ENCODE measurements around the gene USO1. TPM values are rescaled to one million over a fixed set of nuclear protein-coding genes. Genes with fewer than 3 reads are reported as not detected.
"Not testable (repeated sequence)": the region's sequence is repeated elsewhere in the genome, so short reads cannot be mapped to it uniquely, and the experiment has no call there.

The USO1 gene
- total and polyA plus RNA-seq, 2 of the 13 experiments (the other 11 are each of a cell fraction or from before 2014, with no cell fraction given): 52.2 to 87.7 TPM

DNA sequence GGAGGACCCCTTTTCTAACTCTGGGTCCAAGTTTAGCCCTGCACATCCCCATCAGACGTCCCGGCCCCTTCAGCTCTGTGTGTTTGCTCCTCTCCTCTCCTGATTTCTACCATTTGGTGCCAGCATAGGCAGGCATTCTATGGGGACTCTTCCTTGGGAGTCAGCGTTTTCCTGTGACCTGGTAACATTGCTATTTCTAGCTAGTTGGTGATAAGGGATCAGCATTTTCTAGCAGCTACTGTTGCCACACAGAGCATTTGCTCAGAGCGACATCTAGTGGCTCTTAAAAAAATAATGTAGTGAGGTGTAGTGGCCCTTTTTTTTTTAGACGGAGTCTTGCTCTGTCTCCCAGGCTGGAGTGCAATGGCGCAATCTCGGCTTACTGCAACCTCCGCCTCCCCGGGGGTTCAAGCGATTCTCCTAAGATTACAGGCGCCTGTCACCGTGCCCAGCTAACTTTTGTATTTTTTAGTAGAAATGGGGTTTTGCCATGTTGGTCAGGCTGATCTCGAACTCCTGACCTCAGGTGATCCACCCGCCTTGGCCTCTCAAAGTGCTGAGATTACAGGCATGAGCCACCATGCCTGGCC lies 123.9 kb downstream of the USO1 start:
- H3K27ac ChIP-seq (ENCODE audit: extremely low read length, insufficient read depth, low read length); TF ChIP-seq GABPA (IDR thresholded peaks at IDR 0.05; ENCODE audit: low read depth, low read length): not testable (repeated sequence)
- intact Hi-C loops (cut with micrococcal nuclease; ENCODE audit: unreplicated experiment): loop anchor here (1.0 to 5.0 kb wide), 2 partner anchors 126 to 194 kb away; partner anchors contain the start of gene USO1
- TF ChIP-seq MAFF (IDR thresholded peaks at IDR 0.05; ENCODE audit: low read depth, low read length) (peak; percentile 73), RAD21 (CRISPR knock-in tag; IDR thresholded peaks at IDR 0.05) (peak; percentile 27; the same call in 1 of the 2 replicates), PITX1 (CRISPR knock-in tag; IDR thresholded peaks at IDR 0.05) (peak; percentile 41; the same call in 1 of the 2 replicates), CEBPG (CRISPR knock-in tag; IDR thresholded peaks at IDR 0.05) (peak; percentile 54; the same call in 1 of the 2 replicates), ZNF792 (CRISPR knock-in tag; IDR thresholded peaks at IDR 0.05) (0 out of 2 replicates have a peak, but pooled peaks have one; percentile 31), GABPA (CRISPR knock-in tag; IDR thresholded peaks at IDR 0.05; ENCODE audit: low read depth) (peak; percentile 26; the same call in 1 of the 2 replicates), TARDBP (CRISPR knock-in tag; IDR thresholded peaks at IDR 0.05) (peak; percentile 23; the same call in 1 of the 2 replicates), ZNF441 (CRISPR knock-in tag; IDR thresholded peaks at IDR 0.05; ENCODE audit: borderline replicate concordance) (peak; percentile 99), SMC3 (IDR thresholded peaks at IDR 0.05; ENCODE audit: low read length) (peak; percentile 64), TEAD3 (CRISPR knock-in tag; optimal IDR thresholded peaks at IDR 0.05; ENCODE audit: borderline replicate concordance) (peak; percentile 8), ZNF264 (CRISPR knock-in tag; IDR thresholded peaks at IDR 0.05) (0 out of 2 replicates have a peak, but pooled peaks have one; percentile 26), GATAD2A (CRISPR knock-in tag; IDR thresholded peaks at IDR 0.05) (peak; percentile 45)
- TF ChIP-seq, protein P1, sequence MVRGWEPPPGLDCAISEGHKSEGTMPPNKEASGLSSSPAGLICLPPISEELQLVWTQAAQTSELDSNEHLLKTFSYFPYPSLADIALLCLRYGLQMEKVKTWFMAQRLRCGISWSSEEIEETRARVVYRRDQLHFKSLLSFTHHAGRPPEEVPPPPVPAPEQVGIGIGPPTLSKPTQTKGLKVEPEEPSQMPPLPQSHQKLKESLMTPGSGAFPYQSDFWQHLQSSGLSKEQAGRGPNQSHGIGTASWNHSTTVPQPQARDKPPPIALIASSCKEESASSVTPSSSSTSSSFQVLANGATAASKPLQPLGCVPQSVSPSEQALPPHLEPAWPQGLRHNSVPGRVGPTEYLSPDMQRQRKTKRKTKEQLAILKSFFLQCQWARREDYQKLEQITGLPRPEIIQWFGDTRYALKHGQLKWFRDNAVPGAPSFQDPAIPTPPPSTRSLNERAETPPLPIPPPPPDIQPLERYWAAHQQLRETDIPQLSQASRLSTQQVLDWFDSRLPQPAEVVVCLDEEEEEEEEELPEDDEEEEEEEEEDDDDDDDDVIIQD (CRISPR knock-in tag; IDR thresholded peaks at IDR 0.05; ENCODE audit: low read depth): 0 out of 2 replicates have a peak, but pooled peaks have one; percentile 13
- TF ChIP-seq, protein P2, sequence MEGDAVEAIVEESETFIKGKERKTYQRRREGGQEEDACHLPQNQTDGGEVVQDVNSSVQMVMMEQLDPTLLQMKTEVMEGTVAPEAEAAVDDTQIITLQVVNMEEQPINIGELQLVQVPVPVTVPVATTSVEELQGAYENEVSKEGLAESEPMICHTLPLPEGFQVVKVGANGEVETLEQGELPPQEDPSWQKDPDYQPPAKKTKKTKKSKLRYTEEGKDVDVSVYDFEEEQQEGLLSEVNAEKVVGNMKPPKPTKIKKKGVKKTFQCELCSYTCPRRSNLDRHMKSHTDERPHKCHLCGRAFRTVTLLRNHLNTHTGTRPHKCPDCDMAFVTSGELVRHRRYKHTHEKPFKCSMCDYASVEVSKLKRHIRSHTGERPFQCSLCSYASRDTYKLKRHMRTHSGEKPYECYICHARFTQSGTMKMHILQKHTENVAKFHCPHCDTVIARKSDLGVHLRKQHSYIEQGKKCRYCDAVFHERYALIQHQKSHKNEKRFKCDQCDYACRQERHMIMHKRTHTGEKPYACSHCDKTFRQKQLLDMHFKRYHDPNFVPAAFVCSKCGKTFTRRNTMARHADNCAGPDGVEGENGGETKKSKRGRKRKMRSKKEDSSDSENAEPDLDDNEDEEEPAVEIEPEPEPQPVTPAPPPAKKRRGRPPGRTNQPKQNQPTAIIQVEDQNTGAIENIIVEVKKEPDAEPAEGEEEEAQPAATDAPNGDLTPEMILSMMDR (CRISPR knock-in tag; IDR thresholded peaks at IDR 0.05): peak; percentile 85
- TF ChIP-seq, protein P3, sequence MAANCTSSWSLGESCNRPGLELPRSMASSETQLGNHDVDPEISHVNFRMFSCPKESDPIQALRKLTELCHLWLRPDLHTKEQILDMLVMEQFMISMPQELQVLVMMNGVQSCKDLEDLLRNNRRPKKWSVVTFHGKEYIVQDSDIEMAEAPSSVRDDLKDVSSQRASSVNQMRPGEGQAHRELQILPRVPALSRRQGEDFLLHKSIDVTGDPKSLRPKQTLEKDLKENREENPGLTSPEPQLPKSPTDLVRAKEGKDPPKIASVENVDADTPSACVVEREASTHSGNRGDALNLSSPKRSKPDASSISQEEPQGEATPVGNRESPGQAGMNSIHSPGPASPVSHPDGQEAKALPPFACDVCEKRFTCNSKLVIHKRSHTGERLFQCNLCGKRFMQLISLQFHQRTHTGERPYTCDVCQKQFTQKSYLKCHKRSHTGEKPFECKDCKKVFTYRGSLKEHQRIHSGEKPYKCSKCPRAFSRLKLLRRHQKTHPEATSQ (CRISPR knock-in tag; IDR thresholded peaks at IDR 0.05; ENCODE audit: borderline replicate concordance): 0 out of 2 replicates have a peak, but pooled peaks have one; percentile 40
- TF ChIP-seq, protein P4, sequence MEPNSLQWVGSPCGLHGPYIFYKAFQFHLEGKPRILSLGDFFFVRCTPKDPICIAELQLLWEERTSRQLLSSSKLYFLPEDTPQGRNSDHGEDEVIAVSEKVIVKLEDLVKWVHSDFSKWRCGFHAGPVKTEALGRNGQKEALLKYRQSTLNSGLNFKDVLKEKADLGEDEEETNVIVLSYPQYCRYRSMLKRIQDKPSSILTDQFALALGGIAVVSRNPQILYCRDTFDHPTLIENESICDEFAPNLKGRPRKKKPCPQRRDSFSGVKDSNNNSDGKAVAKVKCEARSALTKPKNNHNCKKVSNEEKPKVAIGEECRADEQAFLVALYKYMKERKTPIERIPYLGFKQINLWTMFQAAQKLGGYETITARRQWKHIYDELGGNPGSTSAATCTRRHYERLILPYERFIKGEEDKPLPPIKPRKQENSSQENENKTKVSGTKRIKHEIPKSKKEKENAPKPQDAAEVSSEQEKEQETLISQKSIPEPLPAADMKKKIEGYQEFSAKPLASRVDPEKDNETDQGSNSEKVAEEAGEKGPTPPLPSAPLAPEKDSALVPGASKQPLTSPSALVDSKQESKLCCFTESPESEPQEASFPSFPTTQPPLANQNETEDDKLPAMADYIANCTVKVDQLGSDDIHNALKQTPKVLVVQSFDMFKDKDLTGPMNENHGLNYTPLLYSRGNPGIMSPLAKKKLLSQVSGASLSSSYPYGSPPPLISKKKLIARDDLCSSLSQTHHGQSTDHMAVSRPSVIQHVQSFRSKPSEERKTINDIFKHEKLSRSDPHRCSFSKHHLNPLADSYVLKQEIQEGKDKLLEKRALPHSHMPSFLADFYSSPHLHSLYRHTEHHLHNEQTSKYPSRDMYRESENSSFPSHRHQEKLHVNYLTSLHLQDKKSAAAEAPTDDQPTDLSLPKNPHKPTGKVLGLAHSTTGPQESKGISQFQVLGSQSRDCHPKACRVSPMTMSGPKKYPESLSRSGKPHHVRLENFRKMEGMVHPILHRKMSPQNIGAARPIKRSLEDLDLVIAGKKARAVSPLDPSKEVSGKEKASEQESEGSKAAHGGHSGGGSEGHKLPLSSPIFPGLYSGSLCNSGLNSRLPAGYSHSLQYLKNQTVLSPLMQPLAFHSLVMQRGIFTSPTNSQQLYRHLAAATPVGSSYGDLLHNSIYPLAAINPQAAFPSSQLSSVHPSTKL (CRISPR knock-in tag; IDR thresholded peaks at IDR 0.05): 0 out of 2 replicates have a peak, but pooled peaks have one; percentile 30

More for the DNA sequence above, 123.9 kb downstream of the USO1 start:
- CTCF ChIA-PET (ENCODE audit: low intra/inter-chr PET ratio, low total read pairs); H3K79me2 ChIP-seq (ENCODE audit: insufficient read depth, low read length); BruUV-seq (replicated peaks); in situ Hi-C loops (cut with HindIII; ENCODE audit: extremely low pct_ligation_motif_present, low pct_unique_long_range_greater_than_20kb); H3K9me3 ChIP-seq (ENCODE audit: low read length); H3K9ac ChIP-seq (ENCODE audit: insufficient read depth, low read depth, low read length); H3K36me3 ChIP-seq (replicated peaks in 1 of 2; ENCODE audit: control insufficient read depth in 1 of 2, insufficient read depth in 2 of 2, low read length in 2 of 2); H3K27me3 ChIP-seq (ENCODE audit: control insufficient read depth in 1 of 2, insufficient read depth in 2 of 2, low read length in 2 of 2); H4K20me1 ChIP-seq (ENCODE audit: insufficient read depth, low read length): not testable (repeated sequence)
- WGBS (ENCODE audit: low lambda C conversion rate): 12% methylated on average over 14 of the region's 14 CpGs
- DNase-seq (ENCODE audit: low spot score) (peak; percentile 83), FAIRE-seq (peak; percentile 82), ATAC-seq (peak; percentile 83)
- Histone ChIP-seq H2AFZ (ENCODE audit: low read length) (peak overlapping the region; percentile 42), H3K4me1 (ENCODE audit: insufficient read depth, low read length) (peaks cover 44% of the 10 kb centered on the region), H3K4me2 (ENCODE audit: low read depth, low read length) (peak overlapping the region; percentile 68), H3K4me3 (replicated peaks in 1 of 3; ENCODE audit: insufficient read depth in 1 of 3, low read depth in 2 of 3, low read length in 3 of 3) (peak overlapping the region in 2 of 3 experiments; percentile 15 to 38; a peak in 2 of 6 replicates)
- POLR2A ChIA-PET: interaction anchor here (1.0 kb wide), 1 partner anchor 124 kb away, joined by 5 read pairs; the partner anchor contains the start of gene USO1
